Stomach smooth muscle (tissue), 2 donors: ENCODE results near the gene DDAH1.

Source experiments
- H3K27ac ChIP-seq: one replicate; pipeline ENCODE4 v1.7.0; 2013; ENCODE audit warnings: mild to moderate bottlenecking, low read length, inconsistent platforms
- H3K27me3 ChIP-seq, 2 donors: one replicate each; pipeline ENCODE4 v1.7.0; 2013; ENCODE audit warnings: low read length in 2 of 2; ENCODE audit not compliant: insufficient read depth in 2 of 2, control insufficient read depth in 1 of 2
- H3K36me3 ChIP-seq, 2 donors: one replicate each; pipeline ENCODE4 v1.7.0; 2013; ENCODE audit warnings: low read length in 2 of 2; ENCODE audit not compliant: control insufficient read depth in 2 of 2, insufficient read depth in 2 of 2
- H3K4me1 ChIP-seq: one replicate; pipeline ENCODE4 v1.7.0; 2013; ENCODE audit warnings: low read length; ENCODE audit not compliant: control insufficient read depth, insufficient read depth
- H3K4me3 ChIP-seq, 2 donors: one replicate each; pipeline ENCODE4 v1.7.0; 2013; ENCODE audit warnings: low read length in 2 of 2
- H3K9ac ChIP-seq, 2 donors: one replicate each; pipeline ENCODE4 v1.7.0; 2013; ENCODE audit warnings: low read length in 2 of 2, mild to moderate bottlenecking in 1 of 2
- H3K9me3 ChIP-seq, 2 donors: one replicate each; pipeline ENCODE4 v1.7.0; 2013; ENCODE audit warnings: low read length in 2 of 2; ENCODE audit not compliant: control insufficient read depth in 2 of 2
- donor health status: healthy.
- donor health status: Pancreatic carcinoma.

Gene DDAH1

GRCh38 chr1:85328713-85329397, 136.1 kb downstream of the DDAH1 start:
- Histone ChIP-seq H3K36me3 (no peaks in the 10 kb centered on the region), H3K27me3 (no peaks in the 10 kb centered on the region), H3K4me1 (no peaks in the 10 kb centered on the region), H3K9me3 (peaks cover 0 to under 1% of the 10 kb centered on the region in 2 donors), H3K9ac (no peak overlapping the region), H3K4me3 (no peak overlapping the region), H3K27ac (no peak overlapping the region)

GRCh38 chr1:85327759-85328158, 137.2 kb downstream of the DDAH1 start:
- Histone ChIP-seq H3K27me3 (no peaks in the 10 kb centered on the region), H3K27ac (no peak overlapping the region), H3K36me3 (no peaks in the 10 kb centered on the region), H3K9me3 (no peaks in the 10 kb centered on the region), H3K9ac (no peak overlapping the region), H3K4me3 (no peak overlapping the region), H3K4me1 (no peaks in the 10 kb centered on the region)

- H3K9me3 ChIP-seq = no peaks in the 10 kb centered on the region
- H3K27me3 ChIP-seq = no peaks in the 10 kb centered on the region
- H3K4me1 ChIP-seq = no peaks in the 10 kb centered on the region
- no peak overlapping the region for H3K4me3 ChIP-seq
- H3K27ac ChIP-seq = no peak overlapping the region
- no peaks in the 10 kb centered on the region for H3K36me3 ChIP-seq
- no peak overlapping the region for H3K9ac ChIP-seq
Measured at GRCh38 chr1:85326851-85327250, 138.1 kb downstream of the DDAH1 start.

GRCh38 chr1:85326336-85326735, 138.6 kb downstream of the DDAH1 start:
- Histone ChIP-seq H3K9me3 (no peaks in the 10 kb centered on the region), H3K27ac (no peak overlapping the region), H3K9ac (no peak overlapping the region), H3K27me3 (no peaks in the 10 kb centered on the region), H3K4me3 (no peak overlapping the region), H3K4me1 (no peaks in the 10 kb centered on the region), H3K36me3 (no peaks in the 10 kb centered on the region)

- H3K4me1 ChIP-seq = no peaks in the 10 kb centered on the region
- no peak overlapping the region for H3K9ac ChIP-seq
- no peaks in the 10 kb centered on the region for H3K27me3 ChIP-seq
- no peaks in the 10 kb centered on the region for H3K36me3 ChIP-seq
- H3K4me3 ChIP-seq = no peak overlapping the region
- no peaks in the 10 kb centered on the region for H3K9me3 ChIP-seq
- no peak overlapping the region for H3K27ac ChIP-seq
Measured at GRCh38 chr1:85325920-85326319, 139.0 kb downstream of the DDAH1 start.

- H3K27ac ChIP-seq = no peak overlapping the region
- H3K9me3 ChIP-seq = no peaks in the 10 kb centered on the region
- no peaks in the 10 kb centered on the region for H3K4me1 ChIP-seq
- H3K36me3 ChIP-seq = no peaks in the 10 kb centered on the region
- no peak overlapping the region for H3K4me3 ChIP-seq
- no peaks in the 10 kb centered on the region for H3K27me3 ChIP-seq
- H3K9ac ChIP-seq = no peak overlapping the region
Measured at GRCh38 chr1:85323770-85324169, 141.2 kb downstream of the DDAH1 start.

- no peak overlapping the region for H3K9ac ChIP-seq
- H3K27ac ChIP-seq = no peak overlapping the region
- H3K27me3 ChIP-seq = no peaks in the 10 kb centered on the region
- H3K36me3 ChIP-seq = no peaks in the 10 kb centered on the region
- H3K4me1 ChIP-seq = no peaks in the 10 kb centered on the region
- H3K9me3 ChIP-seq = no peaks in the 10 kb centered on the region
- no peak overlapping the region for H3K4me3 ChIP-seq
Measured at GRCh38 chr1:85322655-85323054, 142.3 kb downstream of the DDAH1 start.

GRCh38 chr1:85321237-85321964, 143.6 kb downstream of the DDAH1 start:
- Histone ChIP-seq H3K36me3 (no peaks in the 10 kb centered on the region), H3K4me3 (no peak overlapping the region), H3K4me1 (no peaks in the 10 kb centered on the region), H3K27me3 (no peaks in the 10 kb centered on the region), H3K27ac (no peak overlapping the region), H3K9ac (no peak overlapping the region), H3K9me3 (no peaks in the 10 kb centered on the region)

GRCh38 chr1:85320371-85321131, 144.4 kb downstream of the DDAH1 start:
- Histone ChIP-seq H3K27me3 (no peaks in the 10 kb centered on the region), H3K27ac (no peak overlapping the region), H3K4me3 (no peak overlapping the region), H3K4me1 (no peaks in the 10 kb centered on the region), H3K36me3 (no peaks in the 10 kb centered on the region), H3K9me3 (no peaks in the 10 kb centered on the region), H3K9ac (no peak overlapping the region)

GRCh38 chr1:85319931-85320330, 145.0 kb downstream of the DDAH1 start:
- Histone ChIP-seq H3K27me3 (no peaks in the 10 kb centered on the region), H3K4me3 (no peak overlapping the region), H3K27ac (no peak overlapping the region), H3K4me1 (no peaks in the 10 kb centered on the region), H3K9ac (no peak overlapping the region), H3K36me3 (no peaks in the 10 kb centered on the region), H3K9me3 (no peaks in the 10 kb centered on the region)
